HG02571 (cell line): ENCODE measurements around the gene GNLY.

Source experiments
- ATAC-seq: cut with Tn5 transposase; IDR thresholded peaks from one replicate; pipeline ENCODE4 v1.9.1; 2021; ENCODE audit warnings: mild to moderate bottlenecking, moderate library complexity; ENCODE audit not compliant: unreplicated experiment

The GNLY gene

DNA sequence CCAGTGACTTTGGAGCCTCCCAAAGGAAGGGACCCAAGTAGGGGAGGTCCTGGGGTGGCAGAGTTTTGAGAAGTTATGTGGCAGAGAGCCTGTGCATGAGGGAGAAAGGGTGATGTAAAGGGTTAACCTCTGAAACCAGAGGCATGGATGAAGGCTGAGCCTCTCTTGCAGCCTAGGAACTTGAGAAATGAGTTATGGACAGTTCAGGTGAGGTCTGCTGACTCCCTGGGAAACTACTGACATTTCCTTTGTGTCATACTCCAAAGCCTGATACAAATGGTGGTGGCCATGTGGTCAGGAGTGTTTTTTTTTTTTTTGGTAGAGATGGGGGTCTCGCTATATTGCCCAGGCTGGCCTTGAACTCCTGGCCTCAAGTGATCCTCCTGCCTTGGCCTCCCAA lies 12.4 kb upstream of the GNLY start:
- ATAC-seq, result no peak

GRCh38 chr2:85682378-85682777 lies 11.8 kb upstream of the GNLY start:
- no peak for ATAC-seq

- no peak for ATAC-seq
These were observed 9.8 kb upstream of the GNLY start for GRCh38 chr2:85684380-85684779.

DNA sequence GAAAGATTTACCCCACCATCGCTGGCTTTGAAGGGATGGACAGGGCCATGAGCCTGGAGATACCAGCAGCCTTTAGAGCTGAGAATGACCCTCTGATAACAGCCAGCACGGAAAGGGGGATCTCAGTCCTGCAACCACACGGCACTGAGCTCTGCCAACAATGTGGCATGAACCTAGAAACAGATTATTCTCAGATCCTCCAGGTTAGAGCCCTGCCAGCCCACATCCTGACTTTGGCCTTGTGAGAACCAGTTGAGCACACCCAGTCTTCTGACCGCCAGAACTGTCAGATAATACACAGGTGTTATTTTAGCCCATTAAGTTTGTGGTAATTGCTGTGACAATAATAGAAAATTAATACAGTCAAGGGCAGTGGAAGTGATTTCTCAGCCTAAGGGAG lies 9.4 kb upstream of the GNLY start:
- no peak for ATAC-seq

DNA sequence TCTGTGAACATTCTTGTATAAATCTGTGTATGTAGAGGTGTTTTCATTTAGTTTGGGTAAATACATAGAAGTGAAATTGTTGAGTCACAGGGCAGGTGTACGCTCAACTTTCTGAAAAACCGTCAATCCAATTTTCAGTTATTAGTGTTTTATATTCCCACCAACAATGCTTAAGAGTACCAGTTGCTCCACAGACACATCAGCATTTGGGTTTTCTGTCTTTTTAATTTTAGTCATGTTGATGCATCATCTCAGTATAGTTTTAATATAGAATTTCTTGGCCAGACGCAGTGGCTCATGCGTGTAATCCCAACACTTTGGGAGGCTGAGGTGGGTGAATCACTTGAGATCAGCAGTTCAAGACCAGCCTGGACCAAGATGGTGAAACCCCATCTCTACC lies 3.2 kb upstream of the GNLY start:
- ATAC-seq, result no peak

DNA sequence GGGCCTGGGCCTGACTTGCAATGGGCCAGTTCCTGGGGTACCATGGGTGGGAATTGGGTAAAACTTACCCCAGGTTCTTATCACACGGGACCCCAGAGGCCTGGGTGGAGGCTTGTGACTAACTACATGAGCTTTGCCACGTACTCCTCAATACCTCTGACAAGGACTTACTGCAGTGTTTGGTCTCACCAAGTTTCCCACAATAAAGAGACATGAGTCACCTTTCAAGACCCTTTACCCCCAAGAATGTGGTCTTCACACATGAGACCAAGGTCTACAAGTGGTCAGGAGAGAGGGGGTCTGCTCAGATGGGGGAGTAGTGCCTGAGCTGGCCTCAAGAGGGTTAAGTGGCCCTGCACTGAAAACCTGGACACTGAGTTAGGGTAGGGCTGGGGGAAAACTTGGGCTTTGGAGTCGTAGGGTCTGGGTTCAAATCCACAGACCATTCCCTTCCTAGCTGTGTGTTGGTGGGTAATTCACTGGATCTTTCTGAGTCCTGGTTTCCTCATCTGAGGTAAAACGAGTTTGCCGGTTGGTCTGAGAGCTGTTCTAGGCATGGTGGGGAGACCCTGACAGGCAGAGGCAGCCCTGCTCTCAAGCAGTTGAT lies 2.0 kb upstream of the GNLY start:
- no peak for ATAC-seq

GRCh38 chr2:85695121-85695520 lies 963 bp downstream of the GNLY start:
- no peak for ATAC-seq

DNA sequence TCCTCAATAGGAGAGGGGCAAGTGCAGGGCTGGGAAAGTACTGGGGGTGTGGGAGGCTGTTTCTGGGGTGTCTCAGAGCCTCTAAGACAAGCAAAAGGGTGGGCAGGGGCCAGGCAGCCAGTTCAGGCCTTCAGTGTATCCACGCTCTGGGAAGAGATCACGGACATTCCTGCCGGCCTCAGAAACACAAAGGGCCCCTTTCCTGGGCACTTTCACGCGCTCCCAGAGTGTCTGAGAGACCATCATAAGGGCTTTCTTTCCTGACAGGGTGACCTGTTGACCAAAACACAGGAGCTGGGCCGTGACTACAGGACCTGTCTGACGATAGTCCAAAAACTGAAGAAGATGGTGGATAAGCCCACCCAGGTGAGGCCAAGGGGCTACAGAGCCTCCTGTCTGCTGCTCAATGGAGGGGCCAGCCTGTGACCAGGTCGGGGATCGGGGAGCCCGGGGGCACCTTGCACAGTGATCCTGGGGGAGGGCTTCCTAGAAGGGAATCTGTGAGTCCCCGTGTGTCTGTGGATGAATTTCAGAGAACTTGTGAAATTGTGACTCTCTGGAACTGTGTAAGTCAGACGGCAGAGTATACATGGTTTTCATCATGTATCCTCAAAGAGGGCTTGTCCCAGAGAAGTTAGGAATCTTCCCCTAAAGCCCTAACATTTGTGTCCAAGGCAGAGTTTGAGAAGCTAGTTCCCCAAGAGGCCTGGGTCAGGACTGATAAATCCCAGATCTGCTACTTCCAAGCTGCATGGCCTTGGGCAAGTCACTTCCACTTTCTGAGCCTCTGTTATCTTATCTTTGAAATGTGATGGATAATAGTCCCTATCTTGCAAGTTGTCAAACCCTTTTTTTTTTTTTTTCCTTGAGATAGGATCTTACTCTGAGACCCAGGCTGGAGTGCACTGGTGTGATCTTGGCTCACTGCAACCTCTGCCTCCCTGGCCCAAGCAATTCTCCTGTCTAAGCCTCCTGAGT lies 1.8 kb downstream of the GNLY start:
- no peak for ATAC-seq

DNA sequence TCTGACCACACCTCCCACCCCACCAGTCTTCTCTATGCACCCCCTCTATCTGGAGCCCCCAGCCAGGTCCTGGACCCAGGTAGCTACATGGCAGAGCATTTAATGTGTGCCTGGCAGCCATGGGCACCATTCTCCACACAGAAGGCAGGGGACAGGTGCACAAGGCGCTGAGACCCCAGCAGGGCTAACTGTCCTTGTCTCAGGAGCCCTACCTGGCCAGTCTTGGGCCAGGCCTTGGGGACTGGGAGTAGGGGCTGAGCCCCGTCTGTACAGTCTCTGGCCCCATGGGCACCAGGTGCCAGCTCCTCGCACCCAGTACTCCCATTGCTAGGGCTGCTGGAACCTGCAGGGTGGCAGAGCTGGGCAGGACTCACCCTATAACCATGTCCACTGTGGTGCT lies 2.9 kb downstream of the GNLY start:
- ATAC-seq, result no peak

DNA sequence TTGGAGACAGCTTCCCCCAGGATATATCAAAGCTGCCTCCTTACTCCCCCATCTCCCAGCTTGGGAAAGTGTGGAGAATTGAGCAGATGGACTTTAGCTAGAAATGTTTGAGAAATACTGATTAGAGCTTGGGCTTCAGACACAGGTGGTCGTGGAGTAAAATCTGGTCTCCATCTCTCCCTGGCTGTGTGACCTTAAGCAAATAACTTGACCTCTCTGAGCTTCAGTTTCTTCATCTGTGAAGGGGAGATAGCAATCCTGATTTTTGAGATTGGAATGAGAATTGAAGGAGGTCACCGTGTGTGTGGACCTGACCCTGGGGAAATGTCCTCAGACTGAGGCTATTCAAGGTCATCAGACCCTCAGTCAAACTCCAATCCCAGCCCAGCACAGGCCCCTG lies 3.6 kb downstream of the GNLY start:
- ATAC-seq, result no peak

- no peak for ATAC-seq
These were observed 4.2 kb downstream of the GNLY start for GRCh38 chr2:85698184-85698879.

- ATAC-seq, result no peak
These were observed 4.7 kb downstream of the GNLY start for GRCh38 chr2:85698880-85699254.

GRCh38 chr2:85699325-85699724 lies 5.2 kb downstream of the GNLY start:
- ATAC-seq, result no peak

DNA sequence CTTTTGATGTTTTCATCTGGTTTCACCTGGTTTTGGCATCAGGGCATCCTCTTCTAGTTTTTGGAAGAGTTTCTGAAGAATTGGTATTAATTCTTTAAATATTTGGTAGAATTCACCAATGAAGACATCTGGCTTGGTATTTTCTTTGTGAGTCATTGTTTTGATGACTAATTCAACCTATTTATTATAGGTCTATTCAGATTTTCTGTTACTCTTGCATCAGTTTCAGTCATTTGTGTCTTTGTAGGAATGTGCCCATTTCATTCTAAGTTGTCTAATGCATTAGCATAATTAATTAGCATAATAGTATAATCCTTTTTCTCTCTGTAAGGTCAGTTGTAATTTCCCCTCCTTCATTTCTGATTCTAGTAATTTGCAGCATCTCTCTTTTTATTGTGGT lies 8.0 kb downstream of the GNLY start:
- no peak for ATAC-seq

DNA sequence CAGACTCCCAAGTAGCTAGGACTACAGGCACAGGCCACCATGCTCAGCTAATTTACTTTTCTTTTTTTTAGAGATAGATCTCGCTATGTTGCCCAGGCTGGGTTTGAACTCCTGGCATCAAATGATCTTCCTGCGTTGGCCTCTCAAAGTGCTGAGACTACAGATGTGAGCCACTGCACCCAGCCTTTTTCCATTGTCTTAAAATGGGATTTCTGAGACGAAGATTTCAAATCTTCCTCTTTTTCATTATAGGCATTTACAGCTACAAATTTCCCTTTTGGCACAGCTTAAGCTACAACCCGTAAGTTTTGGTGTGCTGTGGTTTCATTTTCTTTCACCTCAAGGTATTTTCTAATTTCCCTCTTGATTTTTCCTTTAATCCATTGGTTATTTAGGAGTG lies 8.6 kb downstream of the GNLY start:
- ATAC-seq, result no peak

DNA sequence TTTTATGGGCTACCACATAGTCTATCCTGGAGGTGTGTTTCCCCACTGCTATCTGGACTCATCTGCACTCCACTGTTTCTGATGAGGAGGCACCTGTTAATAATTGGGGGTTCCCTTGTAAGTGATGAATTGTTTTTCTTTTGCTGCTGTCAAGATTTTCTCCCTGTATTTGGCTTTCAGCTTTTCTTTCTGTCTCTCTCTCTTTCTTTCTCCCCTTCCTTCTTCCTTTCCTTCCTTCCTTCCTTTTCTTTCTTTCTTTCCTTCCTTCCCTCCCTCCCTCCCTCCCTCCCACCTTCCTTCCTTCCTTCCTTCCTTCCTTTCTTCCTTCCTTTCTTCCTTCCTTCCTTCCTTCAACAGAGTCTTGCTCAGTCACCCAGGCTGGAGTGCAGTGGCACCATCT lies 9.2 kb downstream of the GNLY start:
- no peak for ATAC-seq

GRCh38 chr2:85704038-85704437 lies 9.9 kb downstream of the GNLY start:
- ATAC-seq, result no peak

- peak; percentile 55 for ATAC-seq
These were observed 10.9 kb downstream of the GNLY start for GRCh38 chr2:85704800-85705679.

GRCh38 chr2:85705680-85706039 lies 11.5 kb downstream of the GNLY start:
- no peak for ATAC-seq

GRCh38 chr2:85706063-85706462 lies 11.9 kb downstream of the GNLY start:
- ATAC-seq, result no peak
